Activated naive CD8-positive, alpha-beta T cell treated with anti-CD3 and anti-CD28 coated beads, Interleukin-2, amount 50 U/mL, for 16 hours (primary cell): ENCODE measurements around the gene HOXD4.
A peak's percentile ranks its signal among the peaks of the same experiment; 100 is the strongest.

ENCODE experiments used
- DNase-seq: peaks from one replicate; pipeline ENCODE4 v3.0.0-alpha.2; 2020; ENCODE audit warnings: low read depth, low spot score

The HOXD4 gene

GRCh38 chr2:176126929-176127773 is 24.2 kb upstream of the HOXD4 start:
- peak; percentile 27 for DNase-seq

DNA sequence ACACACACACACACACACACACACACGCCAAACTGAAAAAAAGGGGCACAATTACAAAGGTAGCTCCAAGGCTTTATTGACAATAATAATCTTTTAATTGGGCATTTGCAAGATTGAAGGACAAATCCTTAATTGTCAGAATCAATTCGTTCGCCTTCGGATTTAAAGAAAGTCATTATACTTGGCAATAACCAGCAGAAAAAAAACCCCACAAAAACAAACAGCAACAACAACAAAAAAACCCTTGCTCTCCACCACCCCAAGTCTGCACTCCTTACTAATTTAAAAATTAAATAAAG is 23.6 kb upstream of the HOXD4 start:
- no peak for DNase-seq

DNA sequence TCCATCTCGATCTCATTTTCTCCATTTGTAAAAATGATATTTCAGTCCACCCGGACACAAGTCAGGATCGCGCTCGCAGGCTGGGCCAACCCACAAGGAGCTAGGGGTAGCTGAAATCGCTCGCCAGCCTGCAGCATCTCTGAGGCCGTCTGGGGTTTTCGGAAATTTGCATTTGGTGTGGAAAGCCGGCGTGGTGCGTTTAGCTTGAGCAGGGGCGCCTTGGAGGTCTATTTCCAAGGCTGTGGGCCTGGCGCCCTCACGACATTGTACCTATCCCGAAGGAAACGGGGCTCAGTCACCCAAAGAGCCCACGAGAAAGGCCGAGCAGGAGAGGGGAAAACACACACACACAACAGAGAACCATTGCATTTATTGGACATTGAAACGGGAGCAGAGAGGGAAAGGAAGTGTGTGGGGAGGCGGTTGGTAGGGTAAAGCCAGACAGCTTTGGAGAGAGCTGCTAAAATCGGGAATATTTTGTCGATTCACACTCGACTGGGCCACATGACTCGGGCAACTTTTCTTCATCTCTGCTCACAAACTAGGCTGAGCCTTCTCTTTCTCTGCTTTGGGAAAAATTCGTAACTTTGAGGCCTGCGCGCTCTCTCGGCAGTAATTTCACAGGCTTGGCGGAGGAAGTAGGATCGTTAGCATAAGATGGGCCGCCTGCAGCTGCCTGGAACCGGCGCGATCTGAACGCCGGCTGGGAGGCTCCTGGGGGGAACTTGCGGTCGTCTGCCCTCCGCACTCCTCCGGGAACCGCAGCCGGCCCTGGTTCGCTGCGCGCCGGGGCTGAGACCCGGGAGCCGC is 23.0 kb upstream of the HOXD4 start:
- no peak for DNase-seq

DNA sequence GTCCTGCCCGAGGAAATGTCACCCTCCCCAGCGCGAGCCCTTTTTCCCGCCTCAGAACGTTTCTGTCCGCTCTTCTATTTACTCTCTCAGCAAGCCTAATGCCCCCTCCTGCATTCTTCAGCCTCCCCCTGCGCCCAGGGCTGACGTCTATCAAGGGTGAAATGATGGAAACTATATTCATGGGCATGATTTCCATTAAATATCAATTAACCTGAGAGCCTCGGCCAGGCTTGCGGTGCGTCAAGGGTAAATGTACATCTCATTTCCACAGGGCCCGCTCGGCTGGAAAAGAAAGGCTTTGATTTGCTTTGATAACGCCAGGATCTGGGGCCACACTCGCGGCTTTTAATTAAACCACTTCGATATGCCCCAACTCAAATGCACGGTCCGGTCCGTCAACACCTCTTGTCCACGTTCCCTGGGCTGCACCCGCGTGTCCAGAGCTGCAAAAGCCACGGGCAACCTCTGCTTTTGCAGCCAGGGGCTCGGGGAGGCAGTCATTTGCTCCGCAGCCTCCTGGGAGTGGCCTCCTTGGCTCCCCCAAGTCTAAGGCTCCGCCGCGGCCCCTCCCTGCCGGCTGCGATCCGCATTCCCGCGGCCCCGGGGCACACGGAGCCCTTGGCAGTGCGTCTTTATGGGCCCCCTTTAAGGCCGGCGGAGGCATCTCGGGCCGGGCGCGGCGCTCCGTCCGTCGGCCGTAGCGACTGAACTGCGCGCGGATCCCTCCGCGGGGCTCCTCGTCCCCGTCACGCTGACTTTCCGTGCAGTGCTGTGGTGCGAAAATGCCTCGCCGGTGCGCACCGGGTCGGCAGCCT is 22.2 kb upstream of the HOXD4 start, which contains the start of gene HOXD8:
Gene HOXD8, plus strand, starts transcription at position 724 of the 815 bp plus-strand sequence. CDS start 662 bp downstream, outside the sequence.
- no peak for DNase-seq

- DNase-seq: no peak
Observed at GRCh38 chr2:176129813-176130146, 21.6 kb upstream of the HOXD4 start.

DNA sequence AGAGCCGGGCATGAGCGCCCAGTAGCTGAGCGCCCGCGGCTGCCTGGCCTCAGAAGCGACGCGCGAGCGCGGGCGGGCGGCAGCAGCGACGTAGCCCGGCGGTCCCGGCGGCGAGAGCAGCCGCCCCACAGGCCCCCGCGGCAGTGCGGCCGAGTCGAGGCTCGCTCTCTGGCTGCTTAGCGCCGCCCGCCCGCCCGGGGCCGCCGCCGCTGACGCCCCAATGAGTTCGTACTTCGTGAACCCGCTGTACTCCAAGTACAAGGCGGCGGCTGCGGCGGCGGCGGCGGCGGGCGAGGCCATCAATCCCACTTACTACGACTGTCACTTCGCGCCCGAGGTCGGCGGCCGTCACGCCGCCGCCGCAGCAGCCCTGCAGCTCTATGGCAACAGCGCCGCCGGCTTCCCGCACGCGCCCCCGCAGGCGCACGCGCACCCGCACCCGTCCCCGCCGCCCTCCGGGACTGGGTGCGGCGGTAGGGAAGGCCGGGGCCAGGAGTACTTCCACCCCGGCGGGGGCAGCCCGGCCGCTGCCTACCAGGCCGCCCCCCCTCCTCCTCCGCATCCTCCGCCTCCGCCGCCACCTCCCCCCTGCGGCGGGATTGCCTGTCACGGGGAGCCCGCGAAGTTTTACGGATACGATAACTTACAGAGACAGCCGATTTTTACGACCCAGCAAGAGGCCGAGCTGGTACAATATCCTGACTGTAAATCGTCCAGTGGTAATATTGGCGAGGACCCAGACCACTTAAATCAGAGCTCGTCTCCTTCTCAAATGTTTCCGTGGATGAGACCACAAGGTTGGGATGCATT is 21.0 kb upstream of the HOXD4 start:
- DNase-seq: no peak

DNA sequence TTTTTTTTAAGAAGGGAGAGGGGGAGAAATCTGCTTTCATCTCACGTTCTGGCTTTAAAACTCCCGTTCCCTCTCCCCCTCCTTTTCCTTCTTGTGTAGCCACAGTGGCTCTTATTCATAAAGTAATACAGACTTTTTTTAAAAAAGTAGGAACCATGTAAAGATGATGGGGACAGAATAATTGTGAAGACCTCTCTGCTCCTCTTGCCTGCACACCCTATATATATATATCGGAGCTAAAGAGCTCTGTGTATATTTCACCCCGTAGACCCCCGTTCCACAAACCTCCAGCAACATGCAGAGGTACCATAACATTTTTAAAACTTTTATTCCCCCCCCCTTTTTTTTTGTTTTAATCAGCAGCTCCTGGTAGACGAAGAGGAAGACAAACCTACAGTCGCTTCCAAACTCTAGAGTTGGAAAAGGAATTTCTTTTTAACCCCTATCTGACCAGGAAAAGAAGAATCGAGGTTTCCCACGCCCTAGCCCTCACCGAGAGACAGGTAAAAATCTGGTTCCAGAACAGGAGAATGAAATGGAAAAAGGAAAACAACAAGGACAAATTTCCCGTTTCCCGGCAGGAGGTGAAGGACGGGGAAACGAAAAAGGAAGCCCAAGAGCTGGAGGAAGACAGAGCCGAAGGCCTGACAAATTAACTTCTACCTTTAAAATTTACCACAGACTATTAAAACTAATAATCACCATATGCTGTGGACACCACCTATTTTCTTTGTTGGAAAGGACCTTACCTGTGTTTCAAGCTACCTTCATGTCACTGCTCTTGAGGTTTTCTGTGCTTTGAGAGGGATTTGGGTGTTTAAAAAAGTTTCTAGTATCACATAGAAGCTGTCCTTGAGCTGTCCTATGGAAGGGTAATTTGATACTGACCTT is 20.1 kb upstream of the HOXD4 start:
- no peak for DNase-seq

GRCh38 chr2:176131848-176132158 is 19.5 kb upstream of the HOXD4 start:
- DNase-seq: no peak

DNA sequence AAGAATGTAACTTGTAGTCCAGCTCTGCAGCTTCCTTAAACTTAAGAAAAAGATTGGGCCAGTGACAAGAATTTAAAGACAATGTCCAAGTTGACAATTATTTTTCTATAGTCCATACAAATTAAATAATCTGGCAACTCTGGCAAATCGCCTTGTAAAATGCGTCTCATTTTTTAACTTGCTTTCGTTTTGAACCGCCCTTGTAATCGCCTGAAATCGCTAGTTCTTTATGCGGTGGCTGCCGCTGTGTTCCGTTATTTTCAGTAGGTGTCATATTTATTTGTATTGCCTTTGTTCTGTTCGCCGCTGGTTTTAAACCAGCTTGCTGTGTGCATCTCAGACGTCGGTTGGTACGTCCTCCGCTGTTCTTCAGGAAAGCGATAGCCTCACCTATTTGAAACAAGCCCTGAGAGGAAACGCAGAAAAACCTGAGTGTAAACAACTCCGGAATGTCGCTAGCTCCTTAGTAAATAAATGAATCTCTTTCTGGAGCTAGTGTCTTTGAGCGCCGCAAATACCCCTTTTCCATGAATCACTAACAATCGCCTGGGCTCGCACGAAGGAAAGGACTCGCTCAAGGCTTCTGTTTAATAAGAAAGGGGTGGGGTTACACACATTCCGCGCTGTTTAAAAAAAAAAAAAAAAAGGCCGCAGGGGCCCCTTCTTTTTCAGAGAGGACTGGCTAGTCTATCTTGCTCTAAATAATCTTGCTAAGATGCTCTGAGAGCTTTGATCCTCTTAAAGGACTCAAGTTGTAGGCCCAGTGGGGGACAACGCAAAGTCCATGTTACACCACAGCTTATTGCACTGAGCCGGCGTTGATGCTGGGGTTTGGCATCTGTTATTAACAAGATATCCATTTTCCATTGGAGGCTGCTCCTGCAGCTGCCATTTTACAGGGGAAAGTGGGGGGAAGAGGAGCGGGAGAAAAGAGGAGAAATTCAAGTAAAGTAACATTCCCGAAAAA is 18.9 kb upstream of the HOXD4 start:
- no peak for DNase-seq

GRCh38 chr2:176133389-176133788 is 18.0 kb upstream of the HOXD4 start:
- DNase-seq: no peak

GRCh38 chr2:176134035-176134434 is 17.3 kb upstream of the HOXD4 start:
- no peak for DNase-seq

DNA sequence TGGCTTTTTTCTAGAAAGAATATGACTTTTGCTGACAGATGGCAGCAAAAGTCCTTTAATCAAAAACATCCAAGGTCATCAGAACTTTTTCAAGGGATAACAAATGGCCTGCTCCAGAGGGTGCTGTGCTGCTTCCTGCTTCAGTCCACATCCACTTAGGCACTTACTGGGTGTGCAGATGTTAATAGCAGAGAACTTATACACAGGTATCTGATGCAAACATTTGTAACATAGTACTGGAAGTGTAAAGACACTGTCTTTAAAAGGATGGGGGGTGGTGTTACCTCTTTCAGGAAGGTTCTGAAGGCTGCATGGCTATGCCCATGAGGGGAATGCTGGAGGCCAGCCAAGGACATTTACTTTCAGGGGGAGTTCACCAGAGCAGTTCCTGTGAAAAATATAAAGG is 16.3 kb upstream of the HOXD4 start:
- no peak for DNase-seq

- DNase-seq: no peak
Observed at GRCh38 chr2:176136374-176137251, 14.7 kb upstream of the HOXD4 start.

DNA sequence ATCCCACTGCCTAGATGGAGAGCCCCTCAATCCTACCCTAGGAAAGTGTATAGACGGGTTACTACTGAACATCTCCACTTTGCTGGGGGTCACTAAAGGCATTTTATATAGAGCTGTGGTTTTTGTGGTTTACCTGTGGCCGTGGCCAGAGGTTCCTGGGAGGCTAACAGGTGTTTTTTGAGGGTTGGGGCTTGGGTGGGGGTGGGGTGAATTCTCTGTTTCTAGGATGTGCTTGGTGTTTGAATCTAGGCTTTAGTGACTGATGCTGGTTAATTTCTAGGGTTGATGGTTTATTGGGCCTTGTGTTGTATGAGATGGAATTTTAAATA is 14.1 kb upstream of the HOXD4 start:
- DNase-seq: no peak

GRCh38 chr2:176137906-176138305 is 13.4 kb upstream of the HOXD4 start:
- DNase-seq: no peak

GRCh38 chr2:176138526-176138922 is 12.8 kb upstream of the HOXD4 start:
- no peak for DNase-seq

- no peak for DNase-seq
Observed at GRCh38 chr2:176138923-176139660, 12.3 kb upstream of the HOXD4 start.
